Hair follicle dermal papilla cell (primary cell): ENCODE results near the gene RBM11. TPM values are rescaled to one million over a fixed set of nuclear protein-coding genes. Genes with fewer than 3 reads are reported as not detected.

Experiments
- total RNA-seq: library from RNA; depleted of rRNA; stranded (reverse); fragments of >200 nt; gene quantifications from 2 replicates; pipeline ENCODE4 v1.2.3, GENCODE V29; 2012

RBM11 gene
- 0.16 and 1.5 TPM in 2 replicates for total RNA-seq

GRCh38 chr21:14215971-14216641 is at the start of gene RBM11:
Gene RBM11 (plus strand): TSS chr21:14216157. CDS start chr21:14216187, 30 bp downstream.

GRCh38 chr21:14210738-14211137 is 5.2 kb upstream of the RBM11 start, which contains the start of gene LIPI:
Gene LIPI (minus strand): TSS chr21:14210955. CDS start chr21:14210845, 110 bp downstream.

Other genes with a start within 250 kb of the RBM11 start
- not detected in 2 replicates for gene LIPI, start 5.2 kb upstream of the RBM11 start, total RNA-seq
- gene HSPA13, start 167.0 kb downstream of the RBM11 start, total RNA-seq, result 48.3 and 57.4 TPM in 2 replicates